GM19438 (cell line): ENCODE results near the gene SLC45A2.
A peak's percentile ranks its signal among the peaks of the same experiment; 100 is the strongest.

Experiments
- ATAC-seq: cut with Tn5 transposase; IDR thresholded peaks from one replicate; pipeline ENCODE4 v1.9.1; 2021; ENCODE audit warnings: low read depth; ENCODE audit not compliant: unreplicated experiment

SLC45A2 gene

GRCh38 chr5:34007621-34008600 lies 23.4 kb upstream of the SLC45A2 start, which contains the start of gene AMACR:
Gene AMACR, minus strand, starts transcription at chr5:34008050. Its CDS starts 31 bp downstream, at chr5:34008019.
- ATAC-seq = peak; percentile 94

GRCh38 chr5:34007201-34007620 lies 22.7 kb upstream of the SLC45A2 start:
- no peak for ATAC-seq

DNA sequence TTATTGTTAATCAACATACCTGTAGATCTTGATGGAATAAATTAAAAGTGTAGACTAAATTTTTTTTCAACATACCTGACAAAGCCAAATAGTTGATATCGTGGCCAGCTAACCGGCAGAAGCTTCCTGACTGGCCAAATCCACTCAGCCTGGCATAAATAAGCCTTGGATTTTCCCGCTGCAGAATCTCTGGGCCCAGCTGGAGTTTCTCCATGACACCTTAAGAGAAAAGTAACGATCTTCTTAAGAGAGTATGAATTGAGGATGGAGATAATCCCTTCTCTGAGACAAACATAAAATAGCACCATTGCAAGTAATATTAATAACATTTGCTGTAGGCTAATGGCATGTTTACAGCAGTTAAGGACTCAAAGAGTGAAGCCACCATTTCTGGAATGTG lies 21.2 kb upstream of the SLC45A2 start:
- no peak for ATAC-seq

GRCh38 chr5:34005211-34005610 lies 20.7 kb upstream of the SLC45A2 start:
- ATAC-seq = no peak

GRCh38 chr5:34003941-34004340 lies 19.4 kb upstream of the SLC45A2 start:
- ATAC-seq = no peak

DNA sequence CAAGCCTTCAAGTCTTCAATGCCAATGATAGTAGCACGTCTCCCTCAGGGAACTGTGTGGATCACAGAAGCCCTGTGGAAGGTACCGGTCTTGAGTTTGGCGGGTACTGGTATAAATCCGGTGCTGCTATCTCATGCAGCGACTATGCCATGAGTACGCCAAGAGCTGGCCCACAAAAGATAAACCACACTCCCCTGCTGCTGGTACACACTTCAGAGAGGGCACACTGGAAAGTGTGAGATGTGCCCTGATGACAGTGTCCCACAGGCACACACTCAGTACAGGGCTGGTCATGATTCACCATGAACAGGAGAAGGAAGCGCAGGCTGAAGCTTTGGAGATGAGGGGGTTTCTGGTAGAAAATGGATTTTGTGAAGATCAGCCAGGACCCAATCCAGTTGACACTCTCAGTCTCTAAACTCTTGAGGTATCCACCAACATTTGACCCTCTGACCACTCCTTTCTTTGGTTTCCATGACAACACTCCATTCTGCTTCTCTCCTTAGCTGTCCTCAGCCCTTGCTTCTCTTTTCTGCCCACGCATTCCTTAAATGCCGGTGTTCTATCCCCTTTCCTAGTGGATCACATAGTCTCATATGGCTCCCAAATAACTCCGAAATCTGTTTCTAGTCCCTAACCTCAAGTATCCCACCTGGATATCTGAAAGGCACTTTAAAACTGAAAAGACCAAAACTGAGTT lies 18.3 kb upstream of the SLC45A2 start:
- ATAC-seq = no peak

DNA sequence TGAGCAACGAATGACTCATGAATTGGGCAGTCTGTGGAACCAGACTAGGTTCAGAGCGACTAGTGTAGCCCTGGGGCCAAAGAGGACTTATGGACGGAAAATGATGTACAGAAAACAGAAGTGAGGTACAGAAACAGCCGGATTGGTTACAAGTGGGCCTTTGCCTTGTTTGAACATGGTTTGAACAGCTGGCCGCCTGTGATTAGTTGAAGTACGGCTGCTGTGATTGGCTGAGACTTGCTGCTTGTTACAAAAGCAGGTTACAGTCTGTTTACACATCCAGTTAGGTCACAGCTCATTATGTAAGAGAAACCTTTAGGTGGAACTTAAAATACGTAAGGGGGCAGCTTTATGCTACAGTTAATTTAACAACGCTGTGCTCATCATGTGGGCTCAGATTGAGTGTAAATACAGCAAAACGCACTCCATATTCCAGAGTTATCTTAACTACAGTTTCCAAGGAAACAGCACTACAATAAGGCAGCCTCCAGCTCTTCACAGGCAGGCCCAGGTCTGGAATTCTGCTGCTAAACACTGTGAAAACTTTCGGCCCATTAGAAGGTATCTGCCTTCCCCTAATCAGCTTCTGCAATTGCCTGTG lies 16.8 kb upstream of the SLC45A2 start:
- no peak for ATAC-seq

DNA sequence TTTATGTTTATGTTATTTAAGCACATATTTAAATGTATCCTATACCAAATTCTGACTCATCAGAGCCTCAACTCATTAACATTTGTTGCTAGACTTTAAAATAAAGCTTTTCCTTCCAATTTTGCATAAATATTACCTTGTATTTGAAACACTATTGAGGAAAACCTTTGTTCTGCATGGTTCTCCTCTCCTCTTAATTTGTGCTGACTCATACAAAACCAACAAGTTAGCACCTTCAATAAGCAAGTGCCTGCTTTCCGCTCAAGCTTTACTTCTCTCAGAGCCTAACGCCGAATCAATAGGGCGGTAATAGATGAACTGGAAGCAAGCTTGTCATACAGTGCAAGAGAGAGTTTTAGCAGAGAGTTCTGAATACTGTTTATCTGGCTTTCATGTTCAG lies 15.5 kb upstream of the SLC45A2 start:
- no peak for ATAC-seq

DNA sequence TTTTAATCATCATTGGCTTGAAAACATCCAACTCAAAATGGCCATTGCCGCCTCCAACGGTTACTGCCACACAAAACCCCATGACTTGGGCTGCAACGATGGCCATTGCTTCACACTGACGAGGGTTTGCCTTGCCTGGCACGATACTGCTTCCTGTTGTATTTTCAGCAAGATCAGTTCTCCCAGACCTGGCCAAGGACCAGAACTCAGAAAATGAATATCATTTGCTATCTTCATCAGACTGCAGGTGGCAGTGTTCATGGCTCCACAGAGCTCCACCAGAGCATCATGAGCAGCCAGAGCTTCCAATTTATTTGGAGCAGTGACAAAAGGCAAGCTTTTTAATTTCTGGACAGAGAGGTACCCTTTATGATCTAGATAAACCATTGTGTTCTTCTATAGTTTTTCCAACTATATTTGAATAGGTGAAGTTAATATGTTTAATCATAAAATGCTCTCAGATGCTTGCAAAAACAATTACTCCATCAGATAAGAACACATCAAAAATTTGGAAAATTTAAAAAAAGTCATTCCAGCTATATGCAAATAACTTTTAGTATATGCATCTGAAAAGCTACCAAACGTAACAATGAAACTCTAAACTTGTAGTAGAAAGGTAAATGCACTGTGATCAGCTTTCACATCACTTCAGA lies 13.0 kb upstream of the SLC45A2 start:
- ATAC-seq = no peak

DNA sequence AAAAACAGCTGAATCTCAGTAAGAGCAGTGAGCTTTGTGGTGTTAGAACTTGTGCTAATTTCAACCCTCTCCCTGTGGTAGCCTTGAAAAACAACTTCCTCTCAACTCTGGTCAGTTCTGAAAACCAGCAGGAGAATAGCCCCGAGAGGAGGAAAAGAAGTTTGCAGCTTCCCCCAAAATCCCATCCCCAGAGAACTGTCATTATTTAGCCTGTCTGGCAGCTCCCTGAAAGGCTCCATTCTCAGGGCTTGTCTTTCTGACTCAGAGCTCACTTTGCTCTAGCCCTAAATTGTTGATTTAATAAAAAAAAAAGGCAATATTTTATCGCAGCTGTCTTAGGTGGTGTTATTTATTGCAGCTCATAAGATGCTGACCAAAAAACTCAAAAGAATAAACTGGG lies 11.4 kb upstream of the SLC45A2 start:
- ATAC-seq = no peak

DNA sequence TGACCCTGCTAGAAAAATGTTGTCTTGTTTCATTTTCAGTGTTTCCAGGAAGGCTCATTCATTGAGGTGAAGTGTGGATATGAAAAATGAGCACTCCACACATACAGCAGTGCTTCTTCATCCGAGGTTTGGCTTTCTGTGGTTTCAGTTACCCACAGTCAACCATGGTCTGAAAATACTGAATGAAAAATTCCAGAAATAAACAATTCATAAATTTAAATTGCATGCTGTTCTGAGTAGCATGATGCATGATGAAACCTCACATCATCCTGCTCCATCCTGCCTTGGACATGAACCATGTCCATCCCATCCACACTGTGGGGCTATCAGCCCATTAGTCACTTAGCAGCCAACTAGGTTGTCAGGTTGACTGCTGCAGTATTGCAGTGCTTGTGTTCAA lies 10.4 kb upstream of the SLC45A2 start:
- ATAC-seq = no peak

GRCh38 chr5:33992864-33993263 lies 8.4 kb upstream of the SLC45A2 start:
- ATAC-seq = no peak

GRCh38 chr5:33985447-33985846 lies 954 bp upstream of the SLC45A2 start:
- no peak for ATAC-seq

DNA sequence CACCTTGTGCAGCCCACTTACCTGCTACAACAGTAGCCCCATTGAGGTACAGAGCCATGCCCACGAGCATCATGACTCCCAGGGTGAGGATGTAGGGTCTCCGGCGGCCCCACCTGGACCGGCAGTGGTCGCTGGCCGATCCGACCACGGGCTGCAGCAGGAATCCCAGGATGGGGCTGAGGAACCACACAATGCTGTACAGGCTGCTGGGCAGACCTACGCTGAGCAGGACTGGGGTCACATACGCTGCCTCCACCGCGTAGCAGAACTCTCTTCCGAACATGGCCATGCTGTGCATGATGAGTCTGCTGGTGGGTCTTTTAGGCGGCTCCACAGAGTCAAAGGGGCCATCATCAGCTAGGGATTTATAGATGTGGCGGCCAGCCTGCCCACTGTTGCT lies 315 bp downstream of the SLC45A2 start:
- no peak for ATAC-seq

GRCh38 chr5:33981408-33982162 lies 2.9 kb downstream of the SLC45A2 start:
- no peak for ATAC-seq

DNA sequence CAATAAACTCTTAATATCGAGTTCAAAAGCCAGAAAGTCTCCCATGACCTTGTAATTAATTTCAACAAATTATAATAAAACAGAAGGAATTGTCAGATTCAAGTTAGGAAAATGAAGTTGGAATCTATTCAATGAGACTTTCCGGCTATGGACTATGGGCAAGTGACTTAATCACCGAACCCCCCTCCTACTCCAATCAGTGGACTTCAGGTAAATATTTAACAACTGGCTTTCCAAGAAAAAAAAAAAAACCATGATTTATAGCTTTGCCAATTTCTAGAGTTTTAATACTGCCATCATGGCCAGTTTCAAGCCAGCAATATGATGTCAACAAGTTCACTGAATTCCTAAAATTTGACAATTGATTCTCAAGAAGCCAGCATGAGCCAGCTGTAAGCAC lies 4.5 kb downstream of the SLC45A2 start:
- ATAC-seq = no peak

GRCh38 chr5:33978306-33978705 lies 6.2 kb downstream of the SLC45A2 start:
- no peak for ATAC-seq

DNA sequence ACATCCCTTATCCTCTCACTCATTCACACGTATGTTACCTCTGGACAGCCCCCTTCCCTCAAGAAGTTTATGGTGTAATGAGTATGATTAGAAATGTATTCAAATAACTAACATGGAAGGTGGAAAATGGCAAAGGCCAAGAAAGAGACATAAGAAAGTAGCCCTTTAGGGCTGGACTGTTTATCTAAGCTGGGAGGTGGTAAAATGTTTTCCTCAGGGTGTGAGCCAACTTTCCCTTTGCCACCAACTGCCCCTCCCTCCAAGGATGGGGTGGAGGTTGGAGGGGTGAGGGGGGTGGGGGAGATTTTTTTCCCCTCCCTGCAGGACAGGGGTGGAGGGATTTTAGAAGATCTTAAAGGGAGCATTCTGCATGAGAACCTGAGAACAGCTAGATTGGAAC lies 8.2 kb downstream of the SLC45A2 start:
- no peak for ATAC-seq

- ATAC-seq = no peak
Observed at GRCh38 chr5:33975852-33976251, 8.6 kb downstream of the SLC45A2 start.

- no peak for ATAC-seq
Observed at GRCh38 chr5:33973271-33973670, 11.2 kb downstream of the SLC45A2 start.
